RWPE1 (cell line): ENCODE measurements around the gene LILRA5.
"Not testable (repeated sequence)": the region's sequence is repeated elsewhere in the genome, so short reads cannot be mapped to it uniquely, and the experiment has no call there.

Source experiments
- CTCF ChIA-PET: fragments of 350-600 bp; sonication (Branson Sonifier 250); formaldehyde crosslinking; extraction: SDS; loops from one replicate; lab custom pipeline; 2021; lab: Yijun Ruan, JAX
- POLR2A ChIA-PET: fragments of 400-600 bp; formaldehyde crosslinking; extraction: SDS; loops from one replicate; lab custom pipeline; 2020; ENCODE audit warnings: antibody characterized with exemption; ENCODE audit not compliant: low non-redundant PET; lab: Yijun Ruan, JAX
- DNase-seq: peaks from one replicate; pipeline ENCODE4 v3.0.0; 2012; ENCODE audit warnings: low spot score
- H3K27ac ChIP-seq: fragments of 450-650 bp; 2 replicates; pipeline ENCODE4 v1.5.1; 2017
- CTCF ChIP-seq: fragments of 450-650 bp; conservative IDR thresholded peaks from 2 replicates; pipeline ENCODE4 v1.5.1; 2017; ENCODE audit warnings: low read depth, mild to moderate bottlenecking

LILRA5 gene

GRCh38 chr19:54298357-54299125, 14.4 kb downstream of the LILRA5 start:
- POLR2A ChIA-PET = no interaction called here
- no peak for TF ChIP-seq CTCF

DNA sequence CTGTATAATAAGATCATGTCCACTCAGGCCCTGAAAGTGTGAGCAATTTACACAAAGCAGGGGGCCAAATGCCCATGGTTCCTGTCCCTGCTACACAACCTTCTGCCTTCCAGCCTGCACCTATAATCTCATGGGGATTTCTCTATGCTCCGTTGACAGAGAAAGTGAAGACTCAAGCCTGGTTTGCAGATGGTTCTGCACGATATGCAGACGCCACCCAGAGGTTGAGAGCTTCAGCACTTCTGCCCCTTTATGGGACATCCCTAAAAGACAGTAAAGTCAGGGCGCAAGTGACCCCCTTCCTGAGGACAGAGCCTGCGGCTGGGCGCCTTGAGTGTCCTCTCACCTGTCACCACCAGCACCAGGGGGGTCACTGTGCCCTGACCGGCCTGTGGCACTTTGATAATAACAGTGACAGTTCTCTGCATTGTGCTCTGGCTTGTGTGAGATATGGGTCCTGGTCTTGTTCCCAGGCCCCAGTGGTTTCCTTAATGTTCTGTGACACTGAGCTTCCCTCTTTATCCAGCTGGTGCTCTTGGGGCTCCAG, 15.1 kb downstream of the LILRA5 start:
- no peak for DNase-seq
- TF ChIP-seq CTCF = no peak
- H3K27ac ChIP-seq = no peak overlapping the region
- ChIA-PET POLR2A (no interaction called here), CTCF (interaction anchor here (0.6 to 0.8 kb wide), 2 partner anchors 258 to 270 kb away, joined by 3 to 5 read pairs; no protein-coding TSS in a partner anchor)

More at GRCh38 chr19:54298357-54299125, 14.4 kb downstream of the LILRA5 start:
- DNase-seq = no peak
- H3K27ac ChIP-seq = no peak overlapping the region
- CTCF ChIA-PET = no interaction called here

- DNase-seq = no peak
- ChIA-PET CTCF (no interaction called here), POLR2A (no interaction called here)
- H3K27ac ChIP-seq = no peak overlapping the region
- no peak for TF ChIP-seq CTCF
These were observed 18.4 kb downstream of the LILRA5 start for GRCh38 chr19:54294539-54294938.

DNA sequence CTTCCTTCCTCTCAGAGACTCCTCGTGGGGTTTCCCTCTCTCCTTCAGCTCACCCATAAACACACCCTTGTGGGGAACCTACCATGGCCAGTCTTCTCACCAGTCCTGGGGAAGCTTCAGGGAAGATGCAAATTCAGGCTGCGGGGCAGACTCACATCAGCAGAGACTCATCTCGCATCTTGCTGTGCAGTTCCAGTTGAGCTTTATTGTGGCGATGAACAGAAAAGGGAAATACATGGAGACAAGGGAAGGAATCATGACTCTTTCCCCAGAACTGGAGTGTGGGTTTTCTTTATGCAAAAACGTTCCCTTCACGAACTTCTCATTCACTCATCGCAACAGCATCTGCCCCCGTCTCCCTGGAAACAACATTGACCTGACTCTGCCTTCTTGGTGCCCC, 23.8 kb downstream of the LILRA5 start:
- H3K27ac ChIP-seq, POLR2A ChIA-PET, DNase-seq, CTCF ChIA-PET: not testable (repeated sequence)

DNA sequence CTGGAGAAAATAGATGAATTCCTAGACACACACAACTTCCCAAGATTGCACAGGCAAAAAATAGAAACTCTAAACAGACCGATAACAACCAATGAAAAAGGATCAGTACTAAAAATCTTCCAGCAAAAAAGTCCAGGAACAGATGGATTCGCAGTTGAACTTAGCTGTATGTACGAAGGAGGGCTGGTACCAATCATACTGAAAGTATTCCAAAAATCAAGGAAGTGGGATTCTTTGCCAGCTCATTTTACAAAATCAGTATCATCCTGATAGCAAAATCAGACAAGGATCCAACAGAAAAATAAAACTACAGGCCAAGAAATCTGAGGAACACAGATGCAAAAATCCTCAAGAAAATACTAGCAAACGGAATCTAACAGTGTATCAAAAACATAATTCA, 25.5 kb downstream of the LILRA5 start:
- H3K27ac ChIP-seq = no peak overlapping the region
- ChIA-PET CTCF (no interaction called here), POLR2A (no interaction called here)
- TF ChIP-seq CTCF = no peak
- DNase-seq = no peak

GRCh38 chr19:54286283-54286682, 26.7 kb downstream of the LILRA5 start:
- H3K27ac ChIP-seq, CTCF ChIA-PET, POLR2A ChIA-PET, DNase-seq: not testable (repeated sequence)

DNA sequence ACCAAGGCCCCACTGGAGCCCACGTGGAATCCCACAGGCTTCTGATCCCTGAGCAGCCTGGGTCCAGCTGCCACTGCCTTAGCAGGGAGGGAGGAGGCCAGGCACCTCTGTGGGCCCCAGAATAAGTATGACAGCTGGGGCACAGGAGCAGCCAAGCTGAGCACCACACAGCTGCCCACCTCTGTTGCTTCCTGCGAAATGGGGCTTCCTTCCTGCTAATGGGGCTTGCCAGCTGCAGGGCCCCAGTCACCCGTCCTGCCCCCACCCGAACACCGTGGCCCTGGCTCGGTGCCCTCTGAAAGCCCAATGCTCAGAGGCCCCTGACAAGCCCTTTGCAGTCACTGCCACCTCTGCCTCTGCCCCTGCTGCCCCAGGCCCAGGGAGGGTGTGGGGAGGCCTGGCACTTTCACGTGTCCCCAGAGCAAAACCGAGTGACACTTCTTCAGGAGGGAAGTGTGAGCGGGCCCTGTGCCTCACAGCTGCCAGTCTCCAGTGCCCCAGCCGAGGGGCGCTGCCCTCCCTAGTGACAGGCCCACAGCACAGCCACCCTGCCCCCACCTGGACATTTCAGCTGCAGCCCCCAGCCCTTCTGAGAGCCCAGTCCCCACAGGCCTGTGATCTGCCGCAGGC, 27.4 kb downstream of the LILRA5 start:
- POLR2A ChIA-PET, CTCF ChIA-PET: not testable (repeated sequence)

More for the DNA sequence above, 27.4 kb downstream of the LILRA5 start:
- not testable (repeated sequence) for DNase-seq, H3K27ac ChIP-seq
